Naive thymus-derived CD4-positive, alpha-beta T cell (primary cell): ENCODE measurements around the gene CRX. TPM values are rescaled to one million over a fixed set of nuclear protein-coding genes. Genes with fewer than 3 reads are reported as not detected.
A peak's percentile ranks its signal among the peaks of the same experiment; 100 is the strongest.

Experiments used
- ATAC-seq: fragments of 150-1000 bp; cut with Tn5 transposase; 2 replicates; pipeline ENCODE4 v1.10.0; 2021; ENCODE audit warnings: mild to moderate bottlenecking, moderate library complexity
- CTCF ChIA-PET: fragments of 350-600 bp; sonication (Branson Sonifier 250); formaldehyde crosslinking; loops from one replicate; lab custom pipeline; 2021; ENCODE audit warnings: antibody characterized with exemption; lab: Charles Lee
- POLR2A ChIA-PET: fragments of 350-600 bp; sonication (Branson Sonifier 250); formaldehyde crosslinking; loops from one replicate; lab custom pipeline; 2021; ENCODE audit warnings: antibody characterized with exemption, inconsistent platforms; lab: Charles Lee
- DNase-seq, 9 donors: peaks; one replicate each; pipeline versions ENCODE4 v3.0.0 to v3.0.0-alpha.2; 2020 to 2022; ENCODE audit warnings: mixed read lengths in 1 of 9
- H3K27ac ChIP-seq: one replicate; pipeline ENCODE4 v1.7.0; 2013; ENCODE audit warnings: mild to moderate bottlenecking, low read depth, low read length, moderate library complexity
- H3K27me3 ChIP-seq, 2 donors: one replicate each; pipeline ENCODE4 v1.7.0; 2013; ENCODE audit warnings: low read length in 2 of 2, mild to moderate bottlenecking in 2 of 2, moderate library complexity in 2 of 2; ENCODE audit not compliant: control insufficient read depth in 2 of 2, insufficient read depth in 2 of 2
- H3K36me3 ChIP-seq, 3 experiments: 1 replicate in 2 of 3; 2 replicates in 1 of 3; pipeline ENCODE4 v1.7.0; 2013; ENCODE audit warnings: low read length in 3 of 3, mild to moderate bottlenecking in 3 of 3, moderate library complexity in 1 of 3; ENCODE audit not compliant: insufficient read depth in 3 of 3, control insufficient read depth in 2 of 3
- H3K4me1 ChIP-seq, 2 donors: one replicate each; pipeline ENCODE4 v1.7.0; 2013; ENCODE audit warnings: low read length in 2 of 2, mild to moderate bottlenecking in 2 of 2, moderate library complexity in 1 of 2; ENCODE audit not compliant: control insufficient read depth in 2 of 2, insufficient read depth in 2 of 2
- H3K4me3 ChIP-seq: 2 replicates; pipeline ENCODE4 v1.7.0; 2013; ENCODE audit warnings: mild to moderate bottlenecking, low read length
- H3K9me3 ChIP-seq, 3 experiments: 1 replicate in 2 of 3; 2 replicates in 1 of 3; pipeline ENCODE4 v1.7.0; 2013; ENCODE audit warnings: low read length in 3 of 3; ENCODE audit not compliant: control insufficient read depth in 2 of 3
- H3K27ac Mint-ChIP-seq, 9 donors: one replicate each; pipeline ENCODE4 v1.8.0; 2020 to 2022; ENCODE audit warnings: mixed read lengths in 9 of 9, mild to moderate bottlenecking in 8 of 9, moderate library complexity in 5 of 9, inconsistent platforms in 2 of 9
- H3K27me3 Mint-ChIP-seq, 5 donors: one replicate each; pipeline ENCODE4 v1.8.0; 2021 to 2022; ENCODE audit warnings: mixed read lengths in 5 of 5, mild to moderate bottlenecking in 1 of 5
- H3K36me3 Mint-ChIP-seq, 5 donors: one replicate each; pipeline ENCODE4 v1.8.0; 2020 to 2022; ENCODE audit warnings: mixed read lengths in 5 of 5, mild to moderate bottlenecking in 3 of 5, inconsistent platforms in 1 of 5
- H3K4me1 Mint-ChIP-seq, 7 donors: one replicate each; pipeline ENCODE4 v1.8.0; 2020 to 2022; ENCODE audit warnings: mixed read lengths in 7 of 7, mild to moderate bottlenecking in 3 of 7, inconsistent platforms in 1 of 7
- H3K4me3 Mint-ChIP-seq, 10 donors: one replicate each; pipeline ENCODE4 v1.8.0; 2020 to 2022; ENCODE audit warnings: mild to moderate bottlenecking in 10 of 10, mixed read lengths in 10 of 10, moderate library complexity in 6 of 10, inconsistent platforms in 2 of 10
- H3K9me3 Mint-ChIP-seq, 11 donors: one replicate each; pipeline ENCODE4 v1.8.0; 2020 to 2022; ENCODE audit warnings: mixed read lengths in 11 of 11, mild to moderate bottlenecking in 4 of 11, inconsistent platforms in 1 of 11, moderate library complexity in 1 of 11
- intact Hi-C, 2 donors: fragments of 100-400 bp; cut with micrococcal nuclease; formaldehyde crosslinking; loops; one replicate each; pipeline ENCODE4 v1.15.1; 2023
- polyA plus RNA-seq, 2 donors: library from polyadenylated mRNA; unstranded; fragments of 300-500 nt; fragmentation: Illumina TruSeq; gene quantifications; one replicate each; pipeline ENCODE4 v1.2.3, GENCODE V29; 2021
- total RNA-seq, 6 experiments: library from RNA in 5 of 6; stranded (reverse) in 5 of 6; gene quantifications; 1 replicate in 5 of 6; 2 replicates in 1 of 6; pipeline ENCODE4 v1.2.3 and lab custom pipeline; 2021 to 2026

CRX gene
- total and polyA plus RNA-seq, 7 experiments from 2014 or later = not detected

- CTCF ChIA-PET = no interaction called here
- DNase-seq = no peak
- POLR2A ChIA-PET = no interaction called here
Measured at GRCh38 chr19:47824396-47824795, 2.7 kb downstream of the CRX start.

GRCh38 chr19:47826800-47827199 is 5.1 kb downstream of the CRX start:
- Histone ChIP-seq H3K9me3 (no peaks in the 10 kb centered on the region), H3K36me3 (no peaks in the 10 kb centered on the region), H3K4me3 (no peak overlapping the region), H3K27me3 (no peaks in the 10 kb centered on the region), H3K4me1 (no peaks in the 10 kb centered on the region), H3K27ac (no peak overlapping the region)
- ChIA-PET CTCF (no interaction called here), POLR2A (interaction anchor here (0.6 kb wide), 1 partner anchor 20 kb away, joined by 3 read pairs; no protein-coding TSS in a partner anchor)
- ATAC-seq (no peak), DNase-seq (no peak)
- Mint-ChIP-seq H3K27me3 (peaks cover 0 to 14% (median 5%) of the 10 kb centered on the region in 5 donors), H3K36me3 (peaks cover 0 to 6% (median 0%) of the 10 kb centered on the region in 5 donors), H3K27ac (no peak overlapping the region), H3K4me1 (no peaks in the 10 kb centered on the region), H3K4me3 (no peak overlapping the region), H3K9me3 (peaks cover 0 to 9% (median 2%) of the 10 kb centered on the region in 11 donors)
- intact Hi-C loops = no loop called here

More at GRCh38 chr19:47824396-47824795, 2.7 kb downstream of the CRX start:
- peaks cover 15 to 35% (median 19%) of the 10 kb centered on the region in 5 donors for H3K27me3 Mint-ChIP-seq
- no peak overlapping the region for H3K4me3 Mint-ChIP-seq
- H3K4me3 ChIP-seq = no peak overlapping the region
- ATAC-seq = no peak
- H3K27ac Mint-ChIP-seq = no peak overlapping the region
- peaks cover 0 to 6% (median 0%) of the 10 kb centered on the region in 5 donors for H3K36me3 Mint-ChIP-seq
- intact Hi-C loops = no loop called here
- peaks cover 0 to 7% (median 2%) of the 10 kb centered on the region in 7 donors for H3K4me1 Mint-ChIP-seq
- peaks cover 0 to 9% (median 2%) of the 10 kb centered on the region in 11 donors for H3K9me3 Mint-ChIP-seq
- H3K27ac ChIP-seq = no peak overlapping the region
- H3K36me3 ChIP-seq = no peaks in the 10 kb centered on the region
- H3K27me3 ChIP-seq = peaks cover 0 to 2% of the 10 kb centered on the region in 2 donors
- H3K4me1 ChIP-seq = no peaks in the 10 kb centered on the region
- no peaks in the 10 kb centered on the region for H3K9me3 ChIP-seq

GRCh38 chr19:47832723-47833122 is 11.0 kb downstream of the CRX start:
- H3K27ac ChIP-seq = no peak overlapping the region
- DNase-seq (no peak), ATAC-seq (no peak)
- Mint-ChIP-seq H3K9me3 (no peaks in the 10 kb centered on the region), H3K27me3 (peaks cover 0 to 7% (median 0%) of the 10 kb centered on the region in 5 donors), H3K4me3 (no peak overlapping the region), H3K36me3 (no peaks in the 10 kb centered on the region), H3K4me1 (no peaks in the 10 kb centered on the region), H3K27ac (peak overlapping the region in 1 of 9 donors; percentile 6)
- POLR2A ChIA-PET = no interaction called here
- CTCF ChIA-PET = no interaction called here
- H3K4me3 ChIP-seq = no peak overlapping the region
- H3K36me3 ChIP-seq = no peaks in the 10 kb centered on the region
- no peaks in the 10 kb centered on the region for H3K27me3 ChIP-seq
- intact Hi-C loops = no loop called here
- no peaks in the 10 kb centered on the region for H3K9me3 ChIP-seq
- H3K4me1 ChIP-seq = no peaks in the 10 kb centered on the region

GRCh38 chr19:47836038-47836437 is 14.3 kb downstream of the CRX start:
- H3K4me1 Mint-ChIP-seq = no peaks in the 10 kb centered on the region
- ATAC-seq = no peak
- POLR2A ChIA-PET = no interaction called here
- no peak overlapping the region for H3K4me3 Mint-ChIP-seq
- DNase-seq = no peak
- Histone ChIP-seq H3K27me3 (no peaks in the 10 kb centered on the region), H3K4me1 (no peaks in the 10 kb centered on the region), H3K27ac (no peak overlapping the region), H3K4me3 (no peak overlapping the region), H3K9me3 (no peaks in the 10 kb centered on the region), H3K36me3 (no peaks in the 10 kb centered on the region)
- no peaks in the 10 kb centered on the region for H3K36me3 Mint-ChIP-seq
- H3K27me3 Mint-ChIP-seq = peaks cover 0 to 7% (median 0%) of the 10 kb centered on the region in 5 donors
- intact Hi-C loops = no loop called here
- no peak overlapping the region for H3K27ac Mint-ChIP-seq
- CTCF ChIA-PET = no interaction called here
- H3K9me3 Mint-ChIP-seq = no peaks in the 10 kb centered on the region

GRCh38 chr19:47839411-47839810 is 17.7 kb downstream of the CRX start:
- Histone ChIP-seq H3K4me3 (no peak overlapping the region), H3K27me3 (peaks cover 0 to 3% of the 10 kb centered on the region in 2 donors), H3K27ac (no peak overlapping the region), H3K36me3 (no peaks in the 10 kb centered on the region), H3K4me1 (no peaks in the 10 kb centered on the region), H3K9me3 (no peaks in the 10 kb centered on the region)
- intact Hi-C loops = no loop called here
- no peak for ATAC-seq
- H3K27me3 Mint-ChIP-seq = peaks cover 0 to 24% (median 15%) of the 10 kb centered on the region in 5 donors
- H3K4me3 Mint-ChIP-seq = no peak overlapping the region
- H3K36me3 Mint-ChIP-seq = no peaks in the 10 kb centered on the region
- DNase-seq = no peak
- H3K4me1 Mint-ChIP-seq = no peaks in the 10 kb centered on the region
- POLR2A ChIA-PET = no interaction called here
- H3K9me3 Mint-ChIP-seq = peaks cover 0 to 2% (median 0%) of the 10 kb centered on the region in 11 donors
- no peak overlapping the region for H3K27ac Mint-ChIP-seq
- CTCF ChIA-PET = interaction anchor here (0.7 to 0.9 kb wide), 2 partner anchors 25 to 1911 kb away, joined by 3 to 5 read pairs; no protein-coding TSS in a partner anchor

GRCh38 chr19:47839913-47840312 is 18.2 kb downstream of the CRX start:
- Mint-ChIP-seq H3K9me3 (peaks cover 0 to 2% (median 0%) of the 10 kb centered on the region in 11 donors), H3K36me3 (no peaks in the 10 kb centered on the region), H3K4me3 (no peak overlapping the region), H3K27me3 (peaks cover 0 to 24% (median 15%) of the 10 kb centered on the region in 5 donors), H3K27ac (no peak overlapping the region), H3K4me1 (no peaks in the 10 kb centered on the region)
- H3K27ac ChIP-seq = no peak overlapping the region
- H3K4me1 ChIP-seq = no peaks in the 10 kb centered on the region
- intact Hi-C loops = no loop called here
- ChIA-PET CTCF (interaction anchor here (0.7 to 1.0 kb wide), 3 partner anchors 25 to 1911 kb away, joined by 3 to 5 read pairs (median 3); no protein-coding TSS in a partner anchor), POLR2A (no interaction called here)
- DNase-seq (no peak), ATAC-seq (no peak)
- H3K36me3 ChIP-seq = no peaks in the 10 kb centered on the region
- H3K27me3 ChIP-seq = peaks cover 0 to 3% of the 10 kb centered on the region in 2 donors
- no peaks in the 10 kb centered on the region for H3K9me3 ChIP-seq
- H3K4me3 ChIP-seq = no peak overlapping the region

- ATAC-seq (no peak), DNase-seq (no peak)
- Histone ChIP-seq H3K36me3 (no peaks in the 10 kb centered on the region), H3K27ac (no peak overlapping the region), H3K27me3 (peaks cover 0 to 3% of the 10 kb centered on the region in 2 donors), H3K4me1 (no peaks in the 10 kb centered on the region), H3K4me3 (no peak overlapping the region), H3K9me3 (no peaks in the 10 kb centered on the region)
- Mint-ChIP-seq H3K4me1 (no peaks in the 10 kb centered on the region), H3K4me3 (no peak overlapping the region), H3K9me3 (peaks cover 0 to 4% (median 0%) of the 10 kb centered on the region in 11 donors), H3K27me3 (peaks cover 4 to 43% (median 21%) of the 10 kb centered on the region in 5 donors), H3K36me3 (no peaks in the 10 kb centered on the region), H3K27ac (no peak overlapping the region)
- intact Hi-C loops = no loop called here
- CTCF ChIA-PET = no interaction called here
- POLR2A ChIA-PET = interaction anchor here (0.6 kb wide), 1 partner anchor 1957 kb away, joined by 7 read pairs; the partner anchor contains the start of gene IRF2BP1
Measured at GRCh38 chr19:47842941-47843340, 21.2 kb downstream of the CRX start.
